ENCODE results near the gene CXCL14.

CXCL14 gene

DNA sequence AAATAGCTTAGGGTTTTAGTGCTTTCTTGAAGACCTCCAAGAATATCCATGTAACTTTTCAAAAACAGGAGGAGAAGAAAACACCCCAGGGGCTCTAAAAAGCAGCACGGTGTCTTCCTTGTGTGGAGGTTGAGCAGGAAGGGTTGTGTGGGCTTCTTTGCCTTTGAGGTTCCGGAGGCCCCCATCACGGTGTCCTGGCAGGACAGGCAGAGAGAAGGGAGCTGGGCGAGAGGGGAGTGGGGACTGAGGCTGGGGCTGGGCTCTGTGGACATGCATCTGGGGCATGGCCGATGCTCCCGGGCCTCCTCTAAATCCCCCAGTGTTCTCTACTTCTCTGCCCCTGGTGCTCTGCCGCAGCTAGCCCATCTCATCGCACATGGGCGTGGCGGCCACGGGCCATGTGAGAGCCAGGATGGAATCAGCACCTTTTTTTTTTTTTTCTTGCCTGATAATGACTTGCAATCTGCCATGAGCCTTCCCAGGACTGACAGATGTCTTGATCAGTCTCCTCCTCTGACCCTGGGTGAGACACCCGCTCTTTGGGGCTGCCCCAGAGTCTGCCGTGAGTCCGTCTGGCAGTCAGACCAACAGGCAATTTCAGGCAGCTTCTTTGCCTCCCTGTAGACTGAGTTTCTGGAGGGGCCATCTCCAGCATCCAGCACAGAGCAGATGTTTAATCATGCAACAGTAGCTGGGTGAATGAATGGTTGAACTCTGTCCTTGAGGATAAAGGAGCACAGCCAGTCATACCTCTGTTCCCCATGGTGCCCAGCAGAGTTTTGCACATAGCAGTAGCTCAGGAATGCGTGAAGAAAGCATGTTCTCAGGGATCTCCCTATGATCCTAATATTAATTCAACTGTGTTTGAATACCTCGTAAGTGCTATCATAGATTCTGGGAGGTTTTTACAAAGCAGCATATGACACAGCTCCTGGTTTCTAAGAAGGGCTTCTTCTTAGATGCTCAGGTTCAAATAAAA is 12.1 kb downstream of the CXCL14 start:
- DNase-seq = no peak

DNA sequence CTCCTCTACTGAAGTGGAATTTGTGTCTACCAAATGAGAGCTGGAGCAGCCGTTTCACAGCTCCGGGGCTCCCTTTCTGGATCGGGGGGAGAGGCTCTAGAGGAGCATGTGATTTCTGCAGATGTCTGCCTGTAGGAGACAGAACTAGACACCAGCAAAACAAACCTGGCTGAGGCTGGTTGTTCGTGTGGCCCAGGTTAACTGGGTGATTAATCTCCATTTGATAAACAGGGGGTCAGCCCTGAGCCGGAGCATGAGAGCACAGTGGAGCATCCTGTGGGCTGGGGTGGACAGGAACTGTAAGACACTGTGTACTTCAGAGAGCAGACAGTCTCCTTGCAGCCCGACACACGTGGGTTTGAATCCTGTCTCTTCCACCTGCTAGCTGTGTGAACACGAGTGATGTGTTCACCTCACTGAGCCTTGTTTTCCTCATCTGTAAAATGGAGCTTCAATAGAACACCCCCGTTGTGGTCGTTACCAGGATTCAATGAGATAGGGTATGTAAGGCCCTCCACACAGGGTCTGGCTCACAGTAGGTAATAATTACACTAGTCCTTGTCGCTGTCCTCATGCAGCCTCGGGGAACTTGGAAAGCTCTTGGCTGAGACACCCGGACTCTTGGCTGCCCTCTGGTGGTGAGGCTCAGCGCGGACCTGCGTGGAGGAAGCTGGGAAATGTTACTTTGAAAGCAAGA is 12.9 kb downstream of the CXCL14 start:
- peak; percentile 68 for DNase-seq

DNA sequence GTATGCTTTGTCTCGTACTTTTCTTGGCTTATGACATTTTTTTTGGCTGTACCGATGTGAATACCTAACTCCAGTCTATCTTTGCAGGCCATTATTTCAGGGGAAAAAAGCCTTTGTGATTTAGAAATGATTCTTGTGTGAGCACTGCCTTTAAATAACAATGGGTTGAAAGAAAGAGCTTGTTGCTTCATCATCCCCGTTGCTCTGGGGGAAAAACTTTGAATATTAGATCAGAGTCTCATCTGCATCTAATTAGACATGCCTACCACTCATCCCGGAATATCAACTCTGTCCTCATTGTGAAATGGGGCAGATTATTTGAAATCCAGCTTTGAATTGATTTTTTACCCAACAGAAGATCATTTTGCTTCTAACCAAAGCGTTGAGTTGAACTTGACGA is 13.5 kb downstream of the CXCL14 start:
- no peak for DNase-seq

DNA sequence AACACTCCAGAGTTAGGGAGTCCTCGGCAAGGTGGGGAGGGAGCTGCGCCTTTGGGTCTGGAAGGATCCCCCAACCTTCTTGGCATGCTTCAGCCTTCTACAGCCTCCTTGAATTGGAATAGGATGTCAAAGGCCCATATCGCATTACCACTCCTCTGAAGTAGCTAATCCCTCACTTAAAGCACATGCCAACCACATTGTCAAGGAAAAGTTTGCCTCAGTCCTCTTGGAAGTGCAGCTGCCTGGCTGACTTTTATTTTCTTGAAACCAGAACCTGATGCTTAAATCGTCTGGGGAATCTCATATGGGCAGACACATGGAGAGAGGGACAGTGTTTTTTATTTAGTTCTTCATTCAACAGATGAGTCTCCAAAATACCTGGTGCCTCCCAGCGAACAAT is 14.5 kb downstream of the CXCL14 start:
- no peak for DNase-seq

DNA sequence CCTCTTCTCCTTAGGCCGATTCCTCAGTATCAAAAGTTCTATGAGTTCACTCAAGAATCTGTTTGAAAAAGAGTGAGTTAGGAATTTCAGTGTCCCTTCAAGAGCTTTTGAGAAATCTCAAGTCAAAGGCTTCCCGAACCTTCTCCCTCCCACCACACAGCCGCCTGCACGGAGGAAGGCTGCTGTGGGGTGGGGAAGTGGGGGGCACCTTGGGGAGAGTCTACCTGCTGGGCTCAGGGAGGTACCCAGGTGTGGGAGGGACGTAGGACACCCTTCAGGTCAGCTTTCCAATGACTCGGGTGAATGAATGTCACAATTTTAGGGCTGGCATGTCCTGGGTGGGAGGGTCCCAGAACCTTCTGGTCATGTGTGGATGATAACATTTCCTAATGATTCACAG is 17.5 kb downstream of the CXCL14 start:
- DNase-seq = no peak

DNA sequence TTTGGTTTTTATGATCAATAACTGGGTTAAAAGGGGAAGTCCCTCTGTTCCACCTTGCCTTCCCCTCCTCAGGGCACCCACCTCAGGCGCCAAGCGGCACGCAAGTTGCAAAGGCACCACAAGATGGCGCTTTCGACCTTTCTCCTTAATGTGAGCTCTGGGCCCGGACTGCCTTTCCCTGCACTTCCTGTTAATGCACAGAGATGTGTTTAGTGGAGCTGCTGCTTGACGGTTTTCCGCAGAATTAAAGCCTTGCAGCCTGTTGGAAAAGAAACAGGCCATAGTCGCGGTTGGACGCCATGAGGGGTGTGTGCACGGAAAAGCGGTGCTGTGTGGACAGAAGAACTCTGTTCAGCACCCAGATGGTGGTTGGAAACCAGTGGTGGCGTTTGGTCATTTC is 17.9 kb downstream of the CXCL14 start:
- DNase-seq = peak; percentile 48

DNA sequence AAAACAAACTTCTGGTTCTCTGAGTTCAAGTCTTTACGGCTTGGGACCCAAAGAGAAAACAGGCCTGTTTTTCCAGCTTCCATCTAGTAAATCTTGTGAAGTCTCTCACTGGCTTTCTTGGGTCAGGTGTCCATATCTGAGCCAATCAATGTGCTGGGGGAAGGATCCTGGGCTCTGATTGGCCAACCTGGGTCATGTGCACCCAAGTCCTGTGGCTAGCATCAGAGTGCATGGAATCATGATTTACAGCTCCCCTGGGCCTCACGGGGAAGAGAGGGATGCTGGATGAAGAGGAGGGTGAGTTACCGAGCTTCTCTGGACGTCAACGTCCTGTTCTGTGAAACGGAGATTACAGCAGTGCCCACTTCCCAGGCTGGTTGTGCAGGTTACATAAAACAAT is 19.4 kb downstream of the CXCL14 start:
- no peak for DNase-seq

DNA sequence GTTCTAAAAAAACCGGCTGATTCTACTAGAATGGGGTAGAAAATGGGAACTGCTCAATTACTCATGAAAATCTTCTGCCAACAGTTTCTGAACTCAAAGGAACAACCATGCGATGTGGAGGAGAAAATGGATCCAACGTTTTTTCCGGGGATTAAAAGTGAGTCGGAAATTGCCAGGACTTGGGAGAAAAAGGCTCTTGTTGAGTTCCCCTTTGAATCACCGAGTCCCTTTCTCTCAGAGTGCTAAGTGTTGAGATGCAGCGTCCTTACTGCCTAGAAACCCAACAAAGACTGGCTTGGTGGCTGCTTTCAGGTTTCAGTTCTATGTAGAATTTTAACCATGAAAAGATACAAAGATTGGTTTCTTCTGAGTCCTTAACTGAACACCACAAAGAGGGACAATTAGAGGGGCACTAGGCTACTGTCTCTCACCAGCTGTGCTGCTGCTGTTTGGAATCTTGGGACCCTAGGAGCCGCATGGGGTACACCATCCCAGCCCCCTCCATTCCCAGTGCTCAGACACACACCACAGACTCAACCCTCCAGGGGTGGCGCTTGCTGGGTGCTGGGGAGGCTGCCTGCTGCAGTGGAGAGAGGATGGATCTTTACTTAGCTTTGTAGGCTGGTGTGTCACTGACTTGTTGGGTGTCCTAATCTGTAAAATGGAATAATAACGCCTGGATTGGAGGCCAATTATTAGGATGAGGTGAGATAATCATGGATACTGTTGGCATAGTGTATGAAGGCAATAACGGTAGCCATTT is 21.5 kb downstream of the CXCL14 start:
- DNase-seq = no peak

DNA sequence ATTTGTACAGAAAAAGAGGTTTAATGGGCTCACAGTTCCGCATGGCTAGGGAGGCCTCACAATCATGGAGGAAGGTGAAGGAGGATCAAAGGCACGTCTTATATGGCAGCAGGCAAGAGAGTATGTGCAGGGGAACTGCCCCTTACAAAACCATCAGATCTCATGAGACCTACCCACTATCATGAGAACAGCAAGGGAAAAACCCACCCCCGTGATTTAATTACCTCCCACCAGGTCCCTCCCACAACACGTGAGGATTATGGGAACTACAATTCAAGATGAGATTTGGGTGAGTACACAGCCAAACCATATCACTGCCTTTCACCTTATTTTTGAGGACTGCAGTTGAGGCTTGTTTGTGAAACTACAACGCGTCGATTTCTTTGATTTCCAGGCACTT is 22.2 kb downstream of the CXCL14 start:
- no peak for DNase-seq

DNA sequence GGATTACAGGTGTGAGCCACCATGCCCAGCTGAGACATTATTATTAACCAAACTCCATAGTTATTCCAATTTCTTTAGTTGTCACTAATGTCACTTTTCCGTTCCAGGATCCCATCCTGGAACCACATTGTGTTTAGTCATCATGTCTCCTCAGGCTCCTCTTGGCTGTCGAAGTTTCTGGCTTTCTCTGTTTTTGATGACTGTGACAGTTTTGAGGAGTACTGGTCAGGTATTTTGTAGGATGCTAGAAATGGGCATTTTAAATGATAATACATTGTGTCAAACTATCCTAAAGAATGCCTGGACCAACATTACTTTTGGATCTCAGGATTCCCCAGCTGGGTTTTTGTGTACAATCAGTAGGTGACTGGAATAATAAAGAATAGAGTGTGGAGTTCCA is 23.3 kb downstream of the CXCL14 start:
- no peak for DNase-seq

DNA sequence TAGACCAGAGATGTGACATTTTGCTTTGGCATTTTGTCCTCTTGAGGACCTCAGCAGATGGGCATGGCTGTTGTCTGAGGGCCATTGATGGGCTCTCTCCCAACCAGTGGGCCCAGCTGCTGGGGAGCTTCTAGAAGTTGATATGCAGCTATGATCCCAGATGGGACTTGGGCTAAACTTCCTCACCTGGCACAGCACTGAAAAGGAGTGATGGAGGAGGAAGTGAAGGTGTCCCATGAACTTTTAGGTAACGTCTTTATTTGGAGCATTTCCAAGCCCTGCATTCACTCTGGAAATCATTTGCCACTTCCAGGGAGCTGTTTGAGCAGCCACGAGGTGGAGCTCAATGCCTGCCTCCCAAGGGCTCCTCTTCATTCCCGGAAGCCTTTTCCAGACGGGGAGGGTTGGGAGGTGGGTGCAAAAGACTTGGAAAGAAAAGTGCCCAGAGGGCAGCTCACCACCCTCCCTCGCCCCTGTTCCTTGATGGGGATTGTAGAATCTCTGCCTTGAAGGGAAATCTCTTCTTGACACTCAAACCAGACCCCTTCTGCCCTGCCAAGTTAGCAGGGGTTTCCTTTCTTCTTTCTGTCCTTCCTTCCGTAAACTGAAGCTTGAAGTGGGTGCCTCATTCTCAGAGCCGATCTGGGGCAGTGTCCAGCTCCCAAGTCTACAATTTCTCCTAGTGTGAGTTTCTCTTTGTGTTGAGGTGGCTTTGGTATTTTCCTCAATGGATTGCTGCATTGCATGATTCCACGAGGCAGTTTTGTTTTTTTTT is 24.9 kb downstream of the CXCL14 start:
- no peak for DNase-seq

DNA sequence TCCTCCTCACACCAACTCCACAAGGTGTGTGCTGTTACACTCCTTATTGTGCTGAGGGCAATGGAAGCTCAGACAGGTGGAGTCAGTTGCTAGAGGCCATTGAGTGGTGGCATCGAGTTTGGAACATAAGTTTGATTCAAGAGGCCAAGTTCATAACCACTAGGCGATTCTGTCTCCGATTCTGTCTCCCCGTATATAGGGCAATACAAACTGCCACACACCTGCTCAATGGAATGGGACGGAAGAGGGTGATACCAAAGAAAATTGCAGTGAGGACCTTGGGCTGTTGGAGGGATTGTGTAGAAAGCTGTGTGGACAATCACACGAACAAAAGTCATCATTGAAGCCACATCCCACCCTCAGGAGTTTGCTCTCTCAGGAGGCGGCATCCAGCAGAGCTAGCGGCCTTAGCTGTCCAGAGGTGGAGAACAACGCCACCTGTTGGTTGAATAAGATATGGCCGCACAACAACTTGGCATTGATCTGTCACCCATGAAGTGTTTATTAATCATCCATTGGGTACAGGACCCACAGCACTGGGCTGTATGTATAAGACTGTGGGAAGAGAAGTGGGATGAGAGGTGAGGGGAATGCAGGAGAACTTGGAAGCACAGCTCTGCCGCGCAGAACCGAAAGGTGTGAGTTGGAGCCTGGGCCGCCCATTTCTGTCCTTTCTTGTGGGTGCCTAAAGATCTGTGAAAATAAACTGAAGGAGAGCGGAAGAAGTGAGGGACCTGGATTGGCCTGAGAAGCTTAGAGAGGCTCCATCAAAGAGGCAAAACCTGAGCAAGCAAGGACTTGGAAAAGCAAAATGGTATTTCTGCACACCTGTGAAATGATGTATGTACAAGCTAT is 27.0 kb downstream of the CXCL14 start:
- DNase-seq = peak; percentile 41

DNA sequence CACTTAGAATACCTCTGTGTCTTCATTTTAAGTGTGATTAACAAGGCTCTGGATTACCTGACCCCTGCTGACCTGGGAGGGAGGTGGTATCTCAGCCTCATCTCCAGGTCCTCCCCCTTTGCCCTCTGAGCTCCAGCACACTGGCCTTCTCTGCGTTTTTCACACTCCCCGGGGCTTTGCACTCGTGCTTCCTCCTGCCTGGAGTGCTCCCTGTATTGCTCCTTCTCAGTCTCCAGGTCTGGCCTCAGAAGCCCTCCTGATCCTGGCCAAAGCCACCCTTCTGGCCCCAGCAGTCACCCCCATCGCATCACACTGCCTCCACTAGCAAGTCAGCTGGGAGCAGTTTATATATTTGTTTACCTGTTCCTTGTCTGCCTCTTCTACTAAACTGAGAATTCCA is 29.4 kb downstream of the CXCL14 start:
- no peak for DNase-seq

DNA sequence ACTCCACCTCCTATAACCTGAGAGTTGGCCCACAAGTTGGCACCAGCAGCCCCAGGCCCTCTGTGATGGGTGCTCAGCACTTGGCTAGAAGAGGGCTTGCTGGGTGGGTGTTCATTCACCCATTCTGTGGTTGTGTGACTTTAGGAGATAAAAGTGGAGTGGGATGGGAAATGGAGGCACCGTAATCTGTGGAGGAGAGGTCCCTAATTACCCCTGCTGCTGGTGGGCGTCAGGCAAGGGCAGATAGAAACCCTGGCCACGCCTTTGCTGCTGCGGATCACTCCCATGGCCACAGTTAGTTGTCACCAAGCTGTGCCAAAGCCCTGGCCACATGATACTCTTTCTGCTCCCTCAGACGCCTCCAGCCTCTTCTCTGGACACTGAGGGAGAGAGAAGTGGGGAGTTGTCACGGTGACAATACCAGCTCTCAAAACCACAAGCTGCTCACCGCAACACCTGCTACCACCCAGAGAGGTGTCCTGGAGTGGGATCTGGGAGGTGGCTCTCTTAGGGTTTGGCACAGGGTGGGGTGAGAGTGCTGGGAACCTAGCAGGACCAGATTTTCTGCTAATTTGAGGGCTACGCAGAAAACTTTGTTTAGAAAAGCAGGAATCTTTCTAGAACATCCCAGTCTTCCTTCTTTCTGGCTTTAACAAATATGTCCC is 31.1 kb downstream of the CXCL14 start:
- DNase-seq = no peak

DNA sequence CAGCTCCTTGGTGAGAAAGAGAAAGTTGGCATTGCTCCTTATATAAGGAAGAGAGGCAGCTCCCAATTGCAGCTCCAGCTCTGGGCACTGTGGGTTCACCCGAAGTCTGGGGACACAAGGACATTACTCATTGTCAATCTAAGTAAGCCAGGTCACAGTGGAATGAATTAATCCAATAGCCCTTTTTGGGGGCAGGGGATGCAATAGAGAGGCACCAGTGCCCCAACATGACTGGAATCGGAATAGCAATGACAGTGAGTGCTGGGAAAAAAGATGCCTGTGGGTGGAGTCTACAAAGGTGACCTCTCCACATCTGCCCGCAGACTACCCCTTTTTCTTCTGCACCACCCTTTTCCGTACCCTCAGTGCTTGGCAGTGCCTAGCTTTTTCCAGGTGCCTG is 31.9 kb downstream of the CXCL14 start:
- no peak for DNase-seq

DNA sequence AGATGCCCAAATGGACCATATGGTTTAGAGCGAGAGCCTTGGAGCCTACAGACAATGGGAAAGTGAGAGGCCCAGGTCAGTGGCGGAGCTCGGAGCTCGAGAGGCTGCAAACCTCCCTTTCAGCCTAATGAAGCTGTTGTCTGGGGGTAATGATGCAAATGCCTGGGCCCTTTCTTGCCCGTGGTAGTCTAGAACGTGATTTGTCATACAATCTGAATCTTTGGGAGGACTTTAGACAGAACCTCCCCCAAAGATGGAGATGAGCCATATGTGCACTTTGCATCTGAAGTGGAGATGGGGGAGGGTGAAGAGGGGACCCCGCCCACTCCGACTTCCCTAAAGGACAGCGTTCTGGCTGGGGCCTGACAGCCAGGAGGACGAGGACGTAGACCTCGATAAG is 32.7 kb downstream of the CXCL14 start:
- no peak for DNase-seq

DNA sequence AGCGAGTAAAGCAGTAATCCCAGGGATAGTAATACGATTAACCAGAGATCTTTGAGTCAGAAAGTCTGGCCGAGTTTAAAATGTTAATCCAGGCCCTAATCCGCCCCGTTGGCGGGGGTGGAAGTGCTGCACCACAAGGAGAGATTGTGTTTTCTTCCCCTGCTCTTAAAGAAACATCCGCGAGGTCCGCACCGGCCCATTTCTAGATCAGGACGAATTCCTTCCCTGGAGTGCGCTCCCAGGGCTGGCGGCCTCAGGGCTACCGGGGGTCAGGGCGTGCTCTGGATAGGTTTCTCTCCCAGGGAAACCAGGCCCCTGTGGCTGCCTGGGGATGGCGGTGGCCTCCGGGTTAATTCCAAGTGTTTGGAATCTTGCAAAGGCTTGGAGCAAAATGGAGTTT is 33.7 kb downstream of the CXCL14 start:
- no peak for DNase-seq

DNA sequence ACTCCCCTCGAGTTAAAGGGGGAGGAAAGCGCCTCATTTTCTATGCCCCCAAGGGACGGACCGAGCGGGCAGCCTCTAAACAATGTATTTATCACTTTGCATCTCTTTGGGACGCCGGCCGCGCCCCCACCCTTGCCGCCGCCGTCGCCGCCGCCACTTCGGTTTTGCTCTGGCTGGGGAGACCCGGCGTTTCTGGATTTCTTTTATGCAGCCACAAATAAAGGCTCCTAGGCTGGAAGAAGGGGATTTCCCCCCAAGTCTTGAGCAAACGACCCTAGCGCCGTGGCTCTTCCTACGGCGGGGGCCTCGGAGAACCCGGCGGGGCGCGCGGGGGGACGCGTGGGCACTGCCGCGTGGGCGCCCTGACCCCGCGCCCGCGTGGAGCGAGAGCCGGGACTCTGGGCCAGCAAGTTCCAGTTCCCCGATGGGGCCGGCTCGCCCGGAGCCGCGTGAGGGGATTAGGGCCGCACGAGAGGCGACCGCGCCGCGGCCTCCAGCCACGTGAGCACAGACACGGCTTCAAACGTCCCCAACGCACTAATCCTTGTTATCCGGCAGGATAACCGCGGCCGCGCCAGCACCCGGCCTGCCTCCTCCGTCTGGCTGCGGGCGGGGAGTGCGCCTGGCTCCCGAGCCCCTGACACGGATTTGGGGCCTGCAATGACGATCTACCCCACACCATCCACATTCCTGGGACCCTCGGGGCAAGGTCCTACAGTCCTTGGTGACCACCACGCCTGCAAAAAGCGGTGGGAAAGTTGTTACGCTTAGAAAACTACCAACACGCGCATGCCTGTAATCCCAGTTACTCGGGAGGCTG is 35.1 kb downstream of the CXCL14 start:
- DNase-seq = no peak

DNA sequence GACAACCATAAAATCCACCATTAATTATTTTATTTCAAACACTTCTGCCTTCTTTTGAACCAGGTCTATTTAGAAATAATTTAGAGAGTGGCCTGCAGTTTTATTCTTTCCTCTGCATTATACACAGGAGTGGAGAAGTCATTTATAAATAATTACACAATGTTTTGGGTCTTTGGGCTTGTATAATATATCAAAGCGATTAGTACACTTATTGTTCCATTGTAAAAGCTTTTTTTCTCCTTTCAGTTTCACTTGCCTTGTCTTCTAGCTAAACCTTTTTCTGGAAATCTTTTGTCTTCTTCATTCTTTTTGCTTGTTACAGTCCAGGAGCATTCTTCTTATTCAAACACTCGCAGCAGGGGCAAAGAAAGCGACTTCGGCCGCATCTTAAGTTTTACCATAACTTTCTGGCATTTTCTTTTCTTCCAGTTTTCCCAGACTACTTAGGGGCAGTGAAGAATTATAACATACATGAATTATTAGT is 35.7 kb downstream of the CXCL14 start:
- DNase-seq = no peak

Measured in CD4-positive, alpha-beta T cell treated with Interleukin-6 for 4 hours (primary cell).